ENCODE data around the gene SLC17A7. TPM values are rescaled to one million over a fixed set of nuclear protein-coding genes. Genes with fewer than 3 reads are reported as not detected.

The SLC17A7 gene
- total RNA-seq, 1 donor from 2014 or later, result not detected

- Histone ChIP-seq H3K4me3 (ENCODE audit: low read depth, low read length) (no peak overlapping the region), H3K27me3 (ENCODE audit: control insufficient read depth, insufficient read depth, low read length) (peaks cover 98% of the 10 kb centered on the region), H3K36me3 (ENCODE audit: control insufficient read depth, insufficient read depth, low read length) (no peaks in the 10 kb centered on the region)
- TF ChIP-seq CTCF (IDR thresholded peaks at IDR 0.05; ENCODE audit: insufficient read depth, low read length, poor library complexity, severe bottlenecking), result no peak
- DNase-seq (ENCODE audit: low read depth), result no peak
Observed at GRCh38 chr19:49428547-49429451, 12.5 kb downstream of the SLC17A7 start.

- Histone ChIP-seq H3K4me3 (ENCODE audit: low read depth, low read length) (no peak overlapping the region), H3K27me3 (ENCODE audit: control insufficient read depth, insufficient read depth, low read length) (peaks cover 98% of the 10 kb centered on the region), H3K36me3 (ENCODE audit: control insufficient read depth, insufficient read depth, low read length) (no peaks in the 10 kb centered on the region)
- TF ChIP-seq CTCF (IDR thresholded peaks at IDR 0.05; ENCODE audit: insufficient read depth, low read length, poor library complexity, severe bottlenecking), result no peak
- DNase-seq (ENCODE audit: low read depth), result no peak
Observed at GRCh38 chr19:49427855-49428546, 13.3 kb downstream of the SLC17A7 start.

- Histone ChIP-seq H3K36me3 (ENCODE audit: control insufficient read depth, insufficient read depth, low read length) (no peaks in the 10 kb centered on the region), H3K27me3 (ENCODE audit: control insufficient read depth, insufficient read depth, low read length) (peaks cover 98% of the 10 kb centered on the region), H3K4me3 (ENCODE audit: low read depth, low read length) (no peak overlapping the region)
- no peak for DNase-seq (ENCODE audit: low read depth)
- no peak for TF ChIP-seq CTCF (IDR thresholded peaks at IDR 0.05; ENCODE audit: insufficient read depth, low read length, poor library complexity, severe bottlenecking)
Observed at GRCh38 chr19:49427339-49427738, 14.0 kb downstream of the SLC17A7 start.

- no peak for DNase-seq (ENCODE audit: low read depth)
- peaks cover 97% of the 10 kb centered on the region for H3K27me3 ChIP-seq (ENCODE audit: control insufficient read depth, insufficient read depth, low read length)
- H3K36me3 ChIP-seq (ENCODE audit: control insufficient read depth, insufficient read depth, low read length), result no peaks in the 10 kb centered on the region
- TF ChIP-seq CTCF (IDR thresholded peaks at IDR 0.05; ENCODE audit: insufficient read depth, low read length, poor library complexity, severe bottlenecking), result no peak
- no peak overlapping the region for H3K4me3 ChIP-seq (ENCODE audit: low read depth, low read length)
Observed at GRCh38 chr19:49425922-49426592, 15.3 kb downstream of the SLC17A7 start.

GRCh38 chr19:49425178-49425577 lies 16.1 kb downstream of the SLC17A7 start, which contains the start of gene GFY:
TSS of gene GFY (plus strand) at chr19:49425388. CDS start at chr19:49426431, 1,043 bp downstream.
- no peak for DNase-seq (ENCODE audit: low read depth)
- Histone ChIP-seq H3K36me3 (ENCODE audit: control insufficient read depth, insufficient read depth, low read length) (no peaks in the 10 kb centered on the region), H3K4me3 (ENCODE audit: low read depth, low read length) (no peak within 1 kb of the TSS), H3K27me3 (ENCODE audit: control insufficient read depth, insufficient read depth, low read length) (peaks cover 96% of the 10 kb centered on the region)
- no peak for TF ChIP-seq CTCF (IDR thresholded peaks at IDR 0.05; ENCODE audit: insufficient read depth, low read length, poor library complexity, severe bottlenecking)

Data from kidney epithelial cell (primary cell).